MCF 10A (cell line): ENCODE data around the gene SLC16A2. TPM values are rescaled to one million over a fixed set of nuclear protein-coding genes. Genes with fewer than 3 reads are reported as not detected.

ENCODE experiments used
- BruUV-seq: library from RNA; stranded (reverse); fragments of 400-500 nt; replicated peaks from 2 replicates; lab custom pipeline; 2021; lab: Mats Ljungman, UMichigan
- CTCF ChIA-PET: fragments of 300-600 bp; sonication (Branson Sonifier 250); formaldehyde crosslinking; extraction: SDS; loops from one replicate; lab custom pipeline; 2021; ENCODE audit warnings: antibody characterized with exemption, inconsistent platforms; lab: Yijun Ruan, JAX
- POLR2A ChIA-PET: fragments of 300-600, 350-650 bp; sonication (Branson Sonifier 250); formaldehyde crosslinking; extraction: SDS; loops from one replicate; lab custom pipeline; 2020; ENCODE audit warnings: antibody characterized with exemption, inconsistent platforms; lab: Yijun Ruan, JAX
- DNase-seq: peaks from one replicate; pipeline ENCODE4 v3.0.0-alpha.2; 2018; ENCODE audit not compliant: unreplicated experiment
- H3K27ac Mint-ChIP-seq: one replicate; pipeline ENCODE4 v1.8.0; 2022; ENCODE audit warnings: mild to moderate bottlenecking, low read depth, mixed read lengths; ENCODE audit not compliant: unreplicated experiment
- H3K27me3 Mint-ChIP-seq: one replicate; pipeline ENCODE4 v1.8.0; 2022; ENCODE audit warnings: mixed read lengths; ENCODE audit not compliant: insufficient read depth, unreplicated experiment
- H3K36me3 Mint-ChIP-seq: one replicate; pipeline ENCODE4 v1.8.0; 2022; ENCODE audit warnings: mild to moderate bottlenecking, moderate library complexity, mixed read lengths; ENCODE audit not compliant: insufficient read depth, unreplicated experiment
- H3K4me1 Mint-ChIP-seq: one replicate; pipeline ENCODE4 v1.8.0; 2022; ENCODE audit warnings: mixed read lengths; ENCODE audit not compliant: insufficient read depth, unreplicated experiment
- H3K4me3 Mint-ChIP-seq: one replicate; pipeline ENCODE4 v1.8.0; 2022; ENCODE audit warnings: mild to moderate bottlenecking, moderate library complexity, mixed read lengths; ENCODE audit not compliant: unreplicated experiment
- H3K9me3 Mint-ChIP-seq: one replicate; pipeline ENCODE4 v1.8.0; 2022; ENCODE audit warnings: mixed read lengths; ENCODE audit not compliant: unreplicated experiment
- intact Hi-C: fragments of 100-400 bp; cut with micrococcal nuclease; formaldehyde crosslinking; loops from 2 replicates; pipeline ENCODE4 v1.14.1; 2022
- total RNA-seq: library from RNA; stranded (reverse); gene quantifications from 2 replicates; pipeline ENCODE4 v1.2.3, GENCODE V29; 2022
- TF ChIP-seq, protein P1 (sequence below): fragments of 200-600 bp; IDR thresholded peaks from one replicate; pipeline ENCODE4 v1.8.0; 2022; ENCODE audit warnings: antibody characterized with exemption, mild to moderate bottlenecking; ENCODE audit not compliant: unreplicated experiment

Gene SLC16A2
- total RNA-seq, 1 experiment from 2014 or later: 11.9 TPM

DNA sequence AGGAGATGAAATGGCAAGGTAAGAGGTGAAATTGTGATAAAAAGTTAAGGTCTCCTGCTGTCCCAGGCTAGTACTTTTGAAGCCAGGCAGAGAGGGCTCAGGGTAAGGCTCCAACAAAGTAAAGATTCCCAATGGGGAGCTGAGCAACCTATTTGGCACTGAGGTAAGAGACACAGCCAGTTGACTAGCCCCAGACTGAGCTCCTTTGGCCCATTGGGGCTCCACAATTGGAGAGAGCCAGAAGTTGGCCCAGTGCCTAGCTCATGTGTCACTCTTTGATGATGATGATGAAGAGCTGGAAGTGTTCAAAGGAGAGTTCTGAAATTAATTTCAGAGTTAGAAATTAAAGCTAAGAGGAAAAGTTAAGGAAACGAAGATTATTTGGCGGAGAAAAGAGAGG is 98.6 kb downstream of the SLC16A2 start:
- intact Hi-C loops: no loop called here
- TF ChIP-seq, protein P1, sequence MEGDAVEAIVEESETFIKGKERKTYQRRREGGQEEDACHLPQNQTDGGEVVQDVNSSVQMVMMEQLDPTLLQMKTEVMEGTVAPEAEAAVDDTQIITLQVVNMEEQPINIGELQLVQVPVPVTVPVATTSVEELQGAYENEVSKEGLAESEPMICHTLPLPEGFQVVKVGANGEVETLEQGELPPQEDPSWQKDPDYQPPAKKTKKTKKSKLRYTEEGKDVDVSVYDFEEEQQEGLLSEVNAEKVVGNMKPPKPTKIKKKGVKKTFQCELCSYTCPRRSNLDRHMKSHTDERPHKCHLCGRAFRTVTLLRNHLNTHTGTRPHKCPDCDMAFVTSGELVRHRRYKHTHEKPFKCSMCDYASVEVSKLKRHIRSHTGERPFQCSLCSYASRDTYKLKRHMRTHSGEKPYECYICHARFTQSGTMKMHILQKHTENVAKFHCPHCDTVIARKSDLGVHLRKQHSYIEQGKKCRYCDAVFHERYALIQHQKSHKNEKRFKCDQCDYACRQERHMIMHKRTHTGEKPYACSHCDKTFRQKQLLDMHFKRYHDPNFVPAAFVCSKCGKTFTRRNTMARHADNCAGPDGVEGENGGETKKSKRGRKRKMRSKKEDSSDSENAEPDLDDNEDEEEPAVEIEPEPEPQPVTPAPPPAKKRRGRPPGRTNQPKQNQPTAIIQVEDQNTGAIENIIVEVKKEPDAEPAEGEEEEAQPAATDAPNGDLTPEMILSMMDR: no peak
- Mint-ChIP-seq H3K9me3 (peaks cover 7% of the 10 kb centered on the region), H3K4me1 (no peaks in the 10 kb centered on the region), H3K4me3 (no peak overlapping the region), H3K36me3 (peaks cover 6% of the 10 kb centered on the region), H3K27ac (no peak overlapping the region), H3K27me3 (peaks cover 22% of the 10 kb centered on the region)
- no TSS peak for BruUV-seq
- CTCF ChIA-PET: no interaction called here
- POLR2A ChIA-PET: no interaction called here
- DNase-seq: no peak

DNA sequence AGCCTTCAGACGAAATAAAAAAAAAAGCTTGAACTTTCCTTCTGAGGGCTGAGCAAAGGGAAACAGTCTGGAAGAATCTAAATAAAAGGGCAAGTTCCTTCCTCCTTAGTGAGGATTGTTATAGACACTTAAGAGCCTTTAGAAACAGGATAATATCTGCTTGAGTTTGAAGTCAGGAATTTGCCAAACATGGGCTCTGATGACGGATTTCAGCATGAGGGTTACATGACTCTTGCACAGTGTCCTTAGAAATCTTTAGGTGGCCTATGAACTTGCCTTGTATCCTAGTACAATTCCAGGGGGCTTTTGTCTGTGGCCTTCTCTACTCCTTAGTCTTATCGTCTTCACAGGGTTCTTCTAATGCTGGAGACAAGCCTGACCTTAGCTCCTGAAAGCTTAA is 99.0 kb downstream of the SLC16A2 start:
- H3K9me3 Mint-ChIP-seq: peaks cover 7% of the 10 kb centered on the region
- ChIA-PET POLR2A (no interaction called here), CTCF (no interaction called here)
- BruUV-seq: no TSS peak
- DNase-seq: no peak
- no peaks in the 10 kb centered on the region for H3K4me1 Mint-ChIP-seq
- peaks cover 22% of the 10 kb centered on the region for H3K27me3 Mint-ChIP-seq
- intact Hi-C loops: no loop called here
- H3K4me3 Mint-ChIP-seq: no peak overlapping the region
- TF ChIP-seq, protein P1: no peak
- peaks cover 6% of the 10 kb centered on the region for H3K36me3 Mint-ChIP-seq
- H3K27ac Mint-ChIP-seq: no peak overlapping the region

DNA sequence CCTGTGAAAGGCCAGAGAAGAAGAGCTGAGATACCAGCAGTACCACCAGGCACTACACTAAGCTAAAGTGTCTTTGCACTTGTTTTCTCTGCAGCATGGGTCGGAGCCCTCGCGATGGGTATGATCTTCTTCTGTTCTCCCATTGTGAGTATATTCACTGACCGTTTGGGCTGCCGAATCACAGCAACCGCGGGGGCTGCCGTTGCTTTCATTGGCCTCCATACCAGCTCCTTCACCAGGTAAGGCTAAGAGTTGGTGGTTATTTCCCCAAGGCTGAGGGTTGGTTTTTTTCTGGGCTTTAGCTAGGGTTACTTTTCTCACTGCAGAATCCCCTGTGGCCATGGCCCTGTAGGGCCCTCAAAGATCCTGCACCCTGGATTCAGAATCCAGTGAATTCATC is 99.6 kb downstream of the SLC16A2 start:
- Mint-ChIP-seq H3K9me3 (peaks cover 7% of the 10 kb centered on the region), H3K4me3 (no peak overlapping the region), H3K27me3 (peaks cover 22% of the 10 kb centered on the region), H3K4me1 (no peaks in the 10 kb centered on the region), H3K36me3 (peaks cover 6% of the 10 kb centered on the region), H3K27ac (no peak overlapping the region)
- BruUV-seq: no TSS peak
- POLR2A ChIA-PET: no interaction called here
- TF ChIP-seq, protein P1: no peak
- DNase-seq: no peak
- CTCF ChIA-PET: interaction anchor here (0.6 to 1.1 kb wide), 2 partner anchors 137 to 532 kb away, joined by 3 read pairs; no protein-coding TSS in a partner anchor
- intact Hi-C loops: no loop called here

DNA sequence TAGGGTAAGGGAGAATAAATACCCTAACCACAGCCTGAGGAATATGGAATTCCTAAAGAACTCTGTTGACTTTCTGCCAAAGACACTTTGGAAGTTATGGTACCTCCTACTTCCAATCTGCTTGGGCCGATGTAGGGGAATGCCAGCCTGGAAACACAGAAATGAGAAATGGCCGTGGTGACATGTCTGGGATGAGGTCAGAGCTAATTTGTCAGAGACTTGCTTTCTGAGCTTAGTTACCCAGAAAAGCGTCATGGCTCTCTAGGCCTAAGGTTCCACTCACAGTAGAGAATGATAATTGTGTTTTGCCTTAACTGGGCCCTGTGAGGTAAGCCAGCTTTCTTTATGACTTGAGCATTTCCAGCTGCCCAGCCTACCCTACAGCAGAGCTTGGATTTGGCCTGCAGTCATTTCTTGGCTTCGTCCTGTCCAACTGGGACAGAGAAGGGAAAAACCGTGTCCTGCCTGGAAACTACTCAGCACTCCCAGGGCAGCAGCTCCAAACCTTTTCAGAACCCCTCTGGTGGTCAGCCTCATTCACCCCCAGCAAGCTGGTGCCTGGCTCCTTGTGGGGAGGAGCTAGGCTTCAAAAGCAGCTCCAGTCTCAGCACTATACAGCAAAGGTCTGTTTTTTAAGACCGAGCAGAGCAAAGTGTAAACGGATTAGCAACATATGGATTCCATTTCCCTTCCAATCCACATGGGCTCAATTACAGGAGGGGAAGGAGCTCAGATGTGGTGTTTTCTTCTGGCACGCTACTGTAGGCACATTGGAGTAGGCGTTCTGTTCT is 100.9 kb downstream of the SLC16A2 start:
- intact Hi-C loops: no loop called here
- H3K36me3 Mint-ChIP-seq: peaks cover 6% of the 10 kb centered on the region
- no peak overlapping the region for H3K4me3 Mint-ChIP-seq
- no peaks in the 10 kb centered on the region for H3K4me1 Mint-ChIP-seq
- POLR2A ChIA-PET: interaction anchor here (0.7 to 1.1 kb wide), 2 partner anchors 24 to 1118 kb away, joined by 3 to 4 read pairs; no protein-coding TSS in a partner anchor
- H3K27ac Mint-ChIP-seq: no peak overlapping the region
- peaks cover 22% of the 10 kb centered on the region for H3K27me3 Mint-ChIP-seq
- TF ChIP-seq, protein P1: no peak
- no TSS peak for BruUV-seq
- H3K9me3 Mint-ChIP-seq: peaks cover 7% of the 10 kb centered on the region
- no peak for DNase-seq
- CTCF ChIA-PET: interaction anchor here (0.7 to 1.4 kb wide), 5 partner anchors 9 to 1390 kb away, joined by 3 read pairs; no protein-coding TSS in a partner anchor
